Ectodermal cell (in vitro differentiated cells): ENCODE measurements around the gene KIF16B.
"Not testable (repeated sequence)": the region's sequence is repeated elsewhere in the genome, so short reads cannot be mapped to it uniquely, and the experiment has no call there.

Experiments used
- H3K27ac ChIP-seq: 2 replicates; pipeline ENCODE4 v1.7.0; 2013; ENCODE audit warnings: mild to moderate bottlenecking, low read depth, low read length; ENCODE audit not compliant: insufficient read depth, poor library complexity, severe bottlenecking
- H3K27me3 ChIP-seq: 2 replicates; pipeline ENCODE4 v1.7.0; 2013; ENCODE audit warnings: mild to moderate bottlenecking, low read length; ENCODE audit not compliant: insufficient read depth, control insufficient read depth, poor library complexity, severe bottlenecking
- H3K36me3 ChIP-seq: one replicate; pipeline ENCODE4 v1.7.0; 2013; ENCODE audit warnings: low read length; ENCODE audit not compliant: control insufficient read depth, insufficient read depth
- H3K4me1 ChIP-seq: one replicate; pipeline ENCODE4 v1.7.0; 2013; ENCODE audit warnings: low read length; ENCODE audit not compliant: control insufficient read depth, insufficient read depth
- H3K4me3 ChIP-seq: 2 replicates; pipeline ENCODE4 v1.7.0; 2013; ENCODE audit warnings: low read depth, low read length, control low read depth; ENCODE audit not compliant: insufficient read depth
- H3K9me3 ChIP-seq: 2 replicates; pipeline ENCODE4 v1.7.0; 2013; ENCODE audit warnings: mild to moderate bottlenecking, low read length, moderate library complexity; ENCODE audit not compliant: control insufficient read depth
- whole genome bisulfite sequencing, 2 experiments: methylation state at CpG; one replicate each; pipeline ENCODE4 v1.1.7; 2013; ENCODE audit warnings: missing lambda C conversion rate in 2 of 2; 5-methylcytosine and 5-hydroxymethylcytosine counted together

The KIF16B gene

GRCh38 chr20:16530201-16530681, 43.0 kb downstream of the KIF16B start:
- Histone ChIP-seq H3K4me1 (no peaks in the 10 kb centered on the region), H3K27ac (no peak overlapping the region), H3K4me3 (no peak overlapping the region), H3K27me3 (no peaks in the 10 kb centered on the region), H3K9me3 (no peaks in the 10 kb centered on the region), H3K36me3 (peaks cover under 1% of the 10 kb centered on the region)
- 81 to 82% methylated on average over 15 of the region's 15 CpGs for WGBS, 2 experiments

DNA sequence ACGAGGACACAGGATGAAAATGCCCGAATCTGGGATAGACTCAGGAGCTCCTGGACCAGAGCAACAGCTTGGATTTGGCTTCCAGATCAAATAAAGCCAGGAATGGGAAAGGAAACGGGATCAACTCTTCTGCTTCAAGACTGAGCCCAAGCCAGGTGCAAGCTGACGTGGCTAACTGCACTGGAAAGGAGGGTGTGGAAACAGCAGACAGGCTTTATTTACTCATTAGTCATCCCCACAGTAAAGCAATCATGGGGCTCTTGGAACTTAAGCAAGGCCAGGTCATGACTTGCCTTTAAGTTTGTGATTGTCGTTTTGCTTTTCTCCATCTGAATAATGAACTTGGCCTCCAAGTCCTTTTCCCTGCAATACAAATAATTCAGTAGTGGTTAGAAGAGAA, 45.2 kb downstream of the KIF16B start:
- H3K27me3 ChIP-seq: no peaks in the 10 kb centered on the region
- H3K9me3 ChIP-seq: no peaks in the 10 kb centered on the region
- H3K27ac ChIP-seq: no peak overlapping the region
- no peaks in the 10 kb centered on the region for H3K4me1 ChIP-seq
- no peak overlapping the region for H3K4me3 ChIP-seq
- H3K36me3 ChIP-seq: peaks cover 4% of the 10 kb centered on the region
- WGBS, 2 experiments: 83 to 90% methylated on average over 5 of the region's 5 CpGs

GRCh38 chr20:16527438-16527837, 45.8 kb downstream of the KIF16B start:
- Histone ChIP-seq H3K4me3 (no peak overlapping the region), H3K9me3 (no peaks in the 10 kb centered on the region), H3K27me3 (no peaks in the 10 kb centered on the region), H3K4me1 (no peaks in the 10 kb centered on the region), H3K27ac (no peak overlapping the region), H3K36me3 (peaks cover 4% of the 10 kb centered on the region)
- 96 to 98% methylated on average over 3 of the region's 3 CpGs for WGBS, 2 experiments

DNA sequence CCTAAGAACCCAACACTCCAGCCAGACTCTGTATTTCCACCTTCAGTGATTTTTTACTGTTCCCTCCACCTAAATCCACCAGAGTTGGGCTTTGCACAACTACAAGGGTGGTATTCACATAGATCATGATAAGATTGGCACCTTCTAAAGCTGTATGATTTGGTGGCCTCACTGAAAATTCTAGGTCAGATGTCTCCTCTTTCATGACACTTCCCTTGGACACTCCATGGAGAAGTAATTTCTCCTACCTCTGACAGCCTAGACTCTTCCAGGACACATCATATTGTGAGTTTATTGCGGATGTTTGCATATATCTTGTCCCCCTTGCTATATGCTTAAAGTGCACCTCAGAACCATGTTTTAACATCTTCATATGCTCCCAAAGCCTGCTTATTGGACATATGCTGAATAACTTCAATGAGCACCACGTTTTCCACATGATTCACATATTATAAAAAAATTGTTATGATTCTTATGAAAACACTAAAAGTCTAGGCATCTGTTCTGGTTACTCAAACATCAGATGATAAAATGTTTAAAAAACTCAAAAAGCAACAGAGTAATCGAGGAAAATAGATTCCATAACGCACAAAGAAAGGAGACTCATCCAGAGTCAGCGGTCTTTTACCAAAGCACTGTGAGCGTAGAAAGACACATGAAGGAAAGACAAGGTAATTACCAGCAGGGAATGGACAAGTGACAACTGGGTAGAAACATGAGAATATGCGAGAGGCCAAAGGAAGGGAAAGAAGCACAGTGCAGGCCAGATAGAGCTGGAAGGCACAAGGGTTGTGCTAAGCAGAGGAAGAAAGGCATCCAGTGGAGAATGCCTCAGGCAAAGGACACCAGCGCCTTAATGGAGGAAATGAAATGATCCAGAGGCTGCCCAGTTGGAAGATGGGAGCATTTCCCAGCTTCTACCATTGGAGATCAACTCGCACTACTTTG, 46.5 kb downstream of the KIF16B start:
- H3K4me1 ChIP-seq: no peaks in the 10 kb centered on the region
- H3K4me3 ChIP-seq: no peak overlapping the region
- no peak overlapping the region for H3K27ac ChIP-seq
- no peaks in the 10 kb centered on the region for H3K9me3 ChIP-seq
- no peaks in the 10 kb centered on the region for H3K27me3 ChIP-seq
- WGBS, 2 experiments: 91 to 92% methylated on average over 8 to 9 of the region's 9 CpGs
- peaks cover 4% of the 10 kb centered on the region for H3K36me3 ChIP-seq

- not testable (repeated sequence) for H3K4me1 ChIP-seq, H3K27ac ChIP-seq, H3K9me3 ChIP-seq, H3K36me3 ChIP-seq, H3K4me3 ChIP-seq, H3K27me3 ChIP-seq
- WGBS, 2 experiments: 80 to 94% methylated on average over 3 to 5 of the region's 5 CpGs
Observed at GRCh38 chr20:16522651-16523050, 50.6 kb downstream of the KIF16B start.

GRCh38 chr20:16520154-16520553, 53.1 kb downstream of the KIF16B start:
- H3K4me3 ChIP-seq: no peak overlapping the region
- peaks cover 3% of the 10 kb centered on the region for H3K36me3 ChIP-seq
- H3K27me3 ChIP-seq: no peaks in the 10 kb centered on the region
- peaks cover 4% of the 10 kb centered on the region for H3K4me1 ChIP-seq
- WGBS, 2 experiments: 55 to 62% methylated on average over 5 of the region's 5 CpGs
- H3K27ac ChIP-seq: no peak overlapping the region
- no peaks in the 10 kb centered on the region for H3K9me3 ChIP-seq

DNA sequence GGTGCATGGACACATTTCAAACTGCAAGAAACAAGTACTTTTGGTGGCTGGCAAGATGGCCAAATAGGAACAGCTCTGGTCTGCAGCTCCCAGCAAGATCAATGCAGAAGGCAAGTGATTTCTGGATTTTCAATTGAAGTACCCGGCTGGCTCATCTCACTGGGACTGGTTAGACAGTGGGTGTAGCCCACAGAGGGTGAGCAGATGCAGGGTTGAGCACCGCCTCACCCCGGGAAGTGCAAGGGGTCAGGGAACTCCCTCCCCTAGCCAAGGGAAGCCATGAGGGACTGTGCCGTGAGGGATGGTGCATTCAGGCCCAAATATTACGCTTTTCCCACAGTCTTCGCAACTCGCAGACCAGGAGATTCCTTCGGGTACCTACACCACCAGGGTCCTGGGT, 53.6 kb downstream of the KIF16B start:
- H3K27me3 ChIP-seq, H3K4me1 ChIP-seq, H3K4me3 ChIP-seq, H3K27ac ChIP-seq, H3K36me3 ChIP-seq, H3K9me3 ChIP-seq: not testable (repeated sequence)
- 95% methylated on average over 8 of the region's 8 CpGs for WGBS, 2 experiments

GRCh38 chr20:16518784-16519084, 54.5 kb downstream of the KIF16B start:
- H3K4me3 ChIP-seq: no peak overlapping the region
- 89 to 93% methylated on average over 4 of the region's 4 CpGs for WGBS, 2 experiments
- H3K27me3 ChIP-seq: no peaks in the 10 kb centered on the region
- H3K36me3 ChIP-seq: no peaks in the 10 kb centered on the region
- H3K27ac ChIP-seq: no peak overlapping the region
- no peaks in the 10 kb centered on the region for H3K9me3 ChIP-seq
- H3K4me1 ChIP-seq: peaks cover 4% of the 10 kb centered on the region

GRCh38 chr20:16517946-16518783, 55.1 kb downstream of the KIF16B start:
- H3K27ac ChIP-seq: no peak overlapping the region
- H3K27me3 ChIP-seq: no peaks in the 10 kb centered on the region
- H3K36me3 ChIP-seq: no peaks in the 10 kb centered on the region
- H3K9me3 ChIP-seq: no peaks in the 10 kb centered on the region
- H3K4me1 ChIP-seq: peaks cover 4% of the 10 kb centered on the region
- 78 to 80% methylated on average over 13 of the region's 14 CpGs for WGBS, 2 experiments
- no peak overlapping the region for H3K4me3 ChIP-seq

- Histone ChIP-seq H3K9me3 (no peaks in the 10 kb centered on the region), H3K4me3 (no peak overlapping the region), H3K27me3 (no peaks in the 10 kb centered on the region), H3K4me1 (peaks cover 4% of the 10 kb centered on the region), H3K27ac (no peak overlapping the region), H3K36me3 (no peaks in the 10 kb centered on the region)
- WGBS, 2 experiments: 93 to 94% methylated on average over 1 of the region's 1 CpG
Observed at GRCh38 chr20:16516794-16517193, 56.5 kb downstream of the KIF16B start.
